HG03354 (cell line): ENCODE measurements around the gene TEX19.

ENCODE experiments used
- ATAC-seq: cut with Tn5 transposase; IDR thresholded peaks from one replicate; pipeline ENCODE4 v1.9.1; 2021; ENCODE audit warnings: mild to moderate bottlenecking; ENCODE audit not compliant: unreplicated experiment, poor library complexity, severe bottlenecking

The TEX19 gene

GRCh38 chr17:82385559-82386254 is 26.7 kb downstream of the TEX19 start:
- no peak for ATAC-seq

DNA sequence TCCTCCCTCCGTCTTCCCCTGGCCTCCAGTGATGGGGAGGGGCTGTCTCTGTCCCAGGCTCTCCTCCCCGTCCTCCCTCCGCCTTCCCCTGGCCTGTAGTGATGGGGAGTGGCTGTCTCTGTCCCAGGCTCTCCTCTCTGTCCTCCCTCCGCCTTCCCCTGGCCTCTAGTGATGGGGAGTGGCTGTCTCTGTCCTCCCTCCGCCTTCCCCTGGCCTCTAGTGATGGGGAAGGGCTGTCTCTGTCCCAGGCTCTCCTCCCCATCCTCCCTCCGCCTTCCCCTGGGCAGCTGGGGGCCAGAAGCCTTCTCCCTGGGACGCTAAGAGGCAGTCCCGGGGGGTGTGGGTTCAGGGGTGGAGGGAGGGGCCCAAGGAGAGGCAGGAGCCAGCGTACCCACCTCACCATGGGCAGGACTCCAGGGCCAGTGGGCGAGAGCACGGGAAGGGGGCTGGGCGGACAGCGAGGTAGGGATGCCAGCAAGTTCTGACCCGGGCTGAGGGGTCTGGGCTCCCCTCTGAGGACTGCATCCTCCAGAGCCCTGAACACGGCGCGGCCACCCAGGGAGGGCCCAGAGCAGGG is 27.3 kb downstream of the TEX19 start:
- no peak for ATAC-seq

GRCh38 chr17:82386881-82387704 is 28.0 kb downstream of the TEX19 start:
- no peak for ATAC-seq

DNA sequence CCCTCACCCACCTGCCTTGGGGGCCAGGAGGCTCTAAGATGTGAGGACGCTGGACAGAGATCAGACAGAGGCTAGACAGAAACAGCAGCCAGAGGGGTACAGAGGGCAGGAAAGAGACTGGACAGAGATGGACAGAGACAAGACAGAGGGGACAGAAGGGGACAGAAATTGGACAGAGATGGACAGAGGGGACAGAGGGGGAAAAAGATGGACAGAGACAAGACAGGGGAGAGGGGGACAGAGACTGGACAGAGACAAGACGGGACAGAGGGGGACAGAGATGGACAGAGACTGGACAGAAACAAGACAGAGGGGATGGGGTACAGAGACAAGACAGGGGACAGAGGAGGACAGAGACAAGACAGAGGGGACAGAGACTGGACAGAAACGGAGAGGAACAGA is 28.7 kb downstream of the TEX19 start:
- ATAC-seq, result no peak

GRCh38 chr17:82388223-82388921 is 29.3 kb downstream of the TEX19 start:
- no peak for ATAC-seq

- no peak for ATAC-seq
Measured at GRCh38 chr17:82388922-82389283, 29.9 kb downstream of the TEX19 start.

DNA sequence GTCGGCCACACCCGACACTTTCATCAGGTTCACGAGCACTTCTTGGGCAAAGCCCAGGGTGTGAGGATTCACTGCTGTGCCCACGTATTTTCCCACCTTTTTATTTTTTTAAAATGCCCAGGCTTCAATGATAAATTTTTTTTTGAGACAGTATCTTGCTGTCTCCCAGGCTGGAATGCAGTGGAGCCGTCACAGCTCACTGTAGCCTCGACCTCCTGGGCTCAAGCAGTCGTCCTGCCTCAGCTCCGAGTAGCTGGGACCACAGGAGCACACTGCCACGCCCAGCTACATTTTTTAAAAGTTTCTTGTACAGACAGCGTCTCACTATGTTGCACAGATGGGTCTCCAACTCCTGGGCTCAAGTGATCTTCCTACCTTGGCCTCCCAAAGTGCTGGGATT is 30.3 kb downstream of the TEX19 start:
- no peak for ATAC-seq

DNA sequence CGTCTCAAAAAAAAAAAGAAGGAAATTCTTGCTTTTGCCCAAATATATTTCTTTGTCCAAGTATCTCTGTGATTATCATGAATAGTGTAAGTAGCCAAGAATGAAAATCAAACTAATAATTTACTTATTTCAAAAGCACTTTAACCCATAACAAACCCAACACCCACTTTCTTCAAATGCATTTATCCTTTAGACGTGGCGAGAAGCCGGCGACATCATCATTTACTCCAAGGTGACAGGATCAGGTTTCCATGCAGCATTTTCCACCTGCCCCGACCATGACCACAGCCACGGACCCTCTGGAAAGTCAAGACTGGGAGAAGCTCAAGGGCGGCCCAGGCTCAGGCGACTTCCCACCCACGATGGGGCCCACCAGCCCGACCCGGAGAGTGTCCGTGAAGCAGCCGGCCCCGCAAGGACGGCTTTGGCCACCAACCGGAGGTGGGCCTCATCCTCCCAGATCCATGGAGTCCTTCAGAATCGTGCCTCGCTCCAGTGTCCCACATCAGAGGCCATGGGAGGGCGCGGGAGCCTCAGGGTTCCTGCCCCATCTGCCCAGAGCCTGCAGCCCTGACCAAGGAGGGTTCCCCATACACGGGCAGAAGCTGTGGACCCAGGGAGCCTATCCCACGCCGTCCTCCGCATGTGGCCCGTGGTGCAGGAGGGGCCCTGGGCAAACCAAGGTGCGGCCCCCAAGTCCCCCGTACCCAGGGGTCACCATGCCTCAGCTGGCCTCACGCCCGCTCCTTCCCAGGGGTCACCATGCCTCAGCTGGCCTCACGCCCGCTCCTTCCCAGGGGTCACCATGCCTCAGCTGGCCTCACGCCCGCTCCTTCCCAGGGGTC is 31.2 kb downstream of the TEX19 start:
- no peak for ATAC-seq

- no peak for ATAC-seq
Measured at GRCh38 chr17:82390860-82391435, 31.9 kb downstream of the TEX19 start.

- ATAC-seq, result no peak
Measured at GRCh38 chr17:82391496-82392066, 32.5 kb downstream of the TEX19 start.

- ATAC-seq, result no peak
Measured at GRCh38 chr17:82392209-82392920, 33.3 kb downstream of the TEX19 start.

DNA sequence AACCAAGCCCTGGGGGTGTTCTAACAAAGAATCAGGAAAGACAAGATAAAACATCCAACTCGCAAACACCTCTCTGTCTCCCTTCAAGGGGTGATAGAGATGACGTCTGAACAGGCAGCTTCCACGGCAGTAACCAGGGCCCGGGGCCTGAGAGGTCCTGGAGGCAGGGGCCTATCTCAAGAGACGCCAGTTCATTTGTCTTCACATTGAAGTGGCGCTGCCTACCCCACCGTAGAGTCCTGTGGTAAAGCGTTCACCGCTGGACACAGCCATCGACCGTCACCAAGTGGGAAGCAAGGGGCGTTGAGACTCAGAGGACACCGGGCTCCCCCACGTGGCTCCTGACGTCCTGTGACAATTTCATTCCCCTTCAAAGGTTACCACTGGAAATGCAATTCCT is 33.9 kb downstream of the TEX19 start:
- ATAC-seq, result no peak

DNA sequence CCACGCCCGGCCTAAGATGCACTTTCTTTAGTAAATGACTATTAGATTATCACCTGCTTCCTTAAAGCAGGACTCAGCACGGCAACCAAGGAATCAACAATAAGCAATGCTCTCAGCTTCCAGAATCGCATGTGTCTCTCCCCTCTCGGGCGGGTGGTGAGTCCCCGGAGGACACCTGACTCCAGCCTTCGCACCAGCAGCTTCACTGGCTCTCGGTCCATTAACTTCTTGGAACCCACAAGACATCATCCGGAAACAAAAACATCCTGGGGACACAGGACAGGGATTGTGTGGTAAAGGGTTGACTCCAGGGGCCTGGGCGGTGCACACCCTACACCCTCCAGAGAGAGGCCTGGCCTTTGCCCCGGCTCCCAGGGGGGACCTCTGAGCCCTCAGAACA is 35.2 kb downstream of the TEX19 start:
- no peak for ATAC-seq

- no peak for ATAC-seq
Measured at GRCh38 chr17:82396601-82397435, 37.8 kb downstream of the TEX19 start.

GRCh38 chr17:82397449-82398335 is 38.6 kb downstream of the TEX19 start:
- ATAC-seq, result no peak

GRCh38 chr17:82399041-82399441 is 40.0 kb downstream of the TEX19 start:
- ATAC-seq, result no peak
